ENCODE data around the gene KRT73.

GRCh38 chr12:52591521-52591920 lies 26.8 kb downstream of the KRT73 start:
- TF ChIP-seq CTCF (IDR thresholded peaks at IDR 0.05) (no peak), POLR2A (IDR thresholded peaks at IDR 0.05) (no peak)
